ENCODE data around the gene ZNF394. TPM values are rescaled to one million over a fixed set of nuclear protein-coding genes. Genes with fewer than 3 reads are reported as not detected.
A peak's percentile ranks its signal among the peaks of the same experiment; 100 is the strongest.

Gene ZNF394
- total RNA-seq, 6 donors from 2014 or later = 29.0 to 186 (median 34.8) TPM

DNA sequence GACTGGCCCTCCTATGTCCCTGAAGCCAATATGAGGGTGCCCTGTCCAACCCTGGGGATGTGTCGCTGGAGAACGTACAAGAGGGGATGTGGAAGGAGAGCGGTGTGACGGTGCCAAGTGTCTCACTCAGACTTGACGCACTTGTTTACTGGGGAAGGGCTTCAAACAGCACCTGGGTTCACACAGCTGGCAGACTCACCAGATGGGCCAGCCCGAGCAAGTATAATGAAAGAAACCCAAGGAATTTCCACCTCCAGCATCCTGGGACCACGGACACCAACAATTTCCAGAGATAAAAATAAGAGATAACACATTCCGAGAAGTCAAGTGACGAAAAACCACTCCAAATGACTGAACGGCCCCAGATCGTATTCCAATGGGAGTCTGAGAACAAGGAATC, 39.4 kb downstream of the ZNF394 start:
- no peak for ATAC-seq (ENCODE audit: low FRiP score in 2 of 2)
- no peak overlapping the region for H3K4me3 ChIP-seq
- no peaks in the 10 kb centered on the region for H3K9me3 ChIP-seq
- TF ChIP-seq POLR2AphosphoS5 (IDR thresholded peaks at IDR 0.05) (no peak), EP300 (IDR thresholded peaks at IDR 0.05) (no peak), POLR2A (IDR thresholded peaks at IDR 0.05) (no peak)
- TF ChIP-seq, protein P1, sequence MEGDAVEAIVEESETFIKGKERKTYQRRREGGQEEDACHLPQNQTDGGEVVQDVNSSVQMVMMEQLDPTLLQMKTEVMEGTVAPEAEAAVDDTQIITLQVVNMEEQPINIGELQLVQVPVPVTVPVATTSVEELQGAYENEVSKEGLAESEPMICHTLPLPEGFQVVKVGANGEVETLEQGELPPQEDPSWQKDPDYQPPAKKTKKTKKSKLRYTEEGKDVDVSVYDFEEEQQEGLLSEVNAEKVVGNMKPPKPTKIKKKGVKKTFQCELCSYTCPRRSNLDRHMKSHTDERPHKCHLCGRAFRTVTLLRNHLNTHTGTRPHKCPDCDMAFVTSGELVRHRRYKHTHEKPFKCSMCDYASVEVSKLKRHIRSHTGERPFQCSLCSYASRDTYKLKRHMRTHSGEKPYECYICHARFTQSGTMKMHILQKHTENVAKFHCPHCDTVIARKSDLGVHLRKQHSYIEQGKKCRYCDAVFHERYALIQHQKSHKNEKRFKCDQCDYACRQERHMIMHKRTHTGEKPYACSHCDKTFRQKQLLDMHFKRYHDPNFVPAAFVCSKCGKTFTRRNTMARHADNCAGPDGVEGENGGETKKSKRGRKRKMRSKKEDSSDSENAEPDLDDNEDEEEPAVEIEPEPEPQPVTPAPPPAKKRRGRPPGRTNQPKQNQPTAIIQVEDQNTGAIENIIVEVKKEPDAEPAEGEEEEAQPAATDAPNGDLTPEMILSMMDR (IDR thresholded peaks at IDR 0.05) = no peak
- DNase-seq = no peak
- H3K27ac ChIP-seq = no peak overlapping the region
- peaks cover 15 to 44% (median 22%) of the 10 kb centered on the region in 4 donors for H3K4me1 ChIP-seq
- WGBS, 2 donors = 80 to 82% methylated on average over 11 of the region's 11 CpGs
- H3K27me3 ChIP-seq = no peaks in the 10 kb centered on the region
- peaks cover 12 to 57% (median 42%) of the 10 kb centered on the region in 4 donors for H3K36me3 ChIP-seq

DNA sequence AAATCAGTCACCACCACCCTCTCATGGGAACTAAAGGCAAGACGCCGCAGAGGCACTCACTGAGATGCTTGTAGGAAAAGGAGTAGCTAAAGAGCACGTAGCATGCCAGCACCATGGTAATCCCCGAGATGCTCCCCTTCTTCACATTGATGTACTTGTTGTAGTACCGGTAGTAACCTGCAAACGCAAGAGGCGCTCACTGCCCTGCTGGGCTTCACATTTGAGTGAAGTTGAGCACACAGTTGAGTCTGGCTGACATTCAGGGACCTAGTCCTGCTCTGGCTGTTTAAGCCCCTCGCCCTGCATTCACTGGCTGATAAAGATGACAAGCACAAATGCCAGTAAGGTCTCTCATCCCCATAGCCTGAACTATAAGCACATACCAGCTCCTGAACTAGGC, 41.0 kb downstream of the ZNF394 start:
- WGBS, 2 donors = 95 to 96% methylated on average over 8 of the region's 8 CpGs
- ATAC-seq (ENCODE audit: low FRiP score in 2 of 2) (no peak), DNase-seq (no peak)
- H3K9me3 ChIP-seq = no peaks in the 10 kb centered on the region
- no peak overlapping the region for H3K4me3 ChIP-seq
- peaks cover 13 to 72% (median 58%) of the 10 kb centered on the region in 4 donors for H3K36me3 ChIP-seq
- H3K27ac ChIP-seq = no peak overlapping the region
- no peak for TF ChIP-seq POLR2AphosphoS5 (IDR thresholded peaks at IDR 0.05)
- TF ChIP-seq POLR2A (IDR thresholded peaks at IDR 0.05) = no peak
- TF ChIP-seq, protein P1 (IDR thresholded peaks at IDR 0.05) = no peak
- no peak for TF ChIP-seq EP300 (IDR thresholded peaks at IDR 0.05)
- H3K27me3 ChIP-seq = no peaks in the 10 kb centered on the region
- H3K4me1 ChIP-seq = peaks cover under 1 to 30% (median 9%) of the 10 kb centered on the region in 4 donors

GRCh38 chr7:99457650-99458493, 42.2 kb downstream of the ZNF394 start:
- ATAC-seq (ENCODE audit: low FRiP score in 2 of 2) (peak in 1 of 2 donors; percentile 9), DNase-seq (no peak)
- WGBS, 2 donors = 87 to 91% methylated on average over 19 to 26 of the region's 26 CpGs
- Histone ChIP-seq H3K4me1 (peaks cover 0 to 18% (median 0%) of the 10 kb centered on the region in 4 donors), H3K36me3 (peaks cover 13 to 77% (median 62%) of the 10 kb centered on the region in 4 donors), H3K9me3 (no peaks in the 10 kb centered on the region), H3K27me3 (no peaks in the 10 kb centered on the region), H3K27ac (no peak overlapping the region), H3K4me3 (no peak overlapping the region)
- TF ChIP-seq POLR2A (IDR thresholded peaks at IDR 0.05) (no peak), POLR2AphosphoS5 (IDR thresholded peaks at IDR 0.05) (no peak), EP300 (IDR thresholded peaks at IDR 0.05) (no peak)
- TF ChIP-seq, protein P1 (IDR thresholded peaks at IDR 0.05) = no peak

- H3K4me1 ChIP-seq = peaks cover 0 to 11% (median 0%) of the 10 kb centered on the region in 4 donors
- WGBS, 2 donors = 86 to 87% methylated on average over 3 to 6 of the region's 6 CpGs
- H3K27me3 ChIP-seq = no peaks in the 10 kb centered on the region
- peaks cover 13 to 79% (median 69%) of the 10 kb centered on the region in 4 donors for H3K36me3 ChIP-seq
- H3K27ac ChIP-seq = no peak overlapping the region
- ATAC-seq (ENCODE audit: low FRiP score in 2 of 2) (no peak), DNase-seq (no peak)
- no peaks in the 10 kb centered on the region for H3K9me3 ChIP-seq
- TF ChIP-seq POLR2A (IDR thresholded peaks at IDR 0.05) = no peak
- TF ChIP-seq POLR2AphosphoS5 (IDR thresholded peaks at IDR 0.05) = no peak
- TF ChIP-seq, protein P1 (IDR thresholded peaks at IDR 0.05) = no peak
- no peak for TF ChIP-seq EP300 (IDR thresholded peaks at IDR 0.05)
- no peak overlapping the region for H3K4me3 ChIP-seq
These were observed 42.9 kb downstream of the ZNF394 start for GRCh38 chr7:99457050-99457649.

Data from upper lobe of left lung (tissue), 6 donors.